ENCODE data around the gene IL1F10. TPM values are rescaled to one million over a fixed set of nuclear protein-coding genes. Genes with fewer than 3 reads are reported as not detected.

Gene IL1F10
- total and polyA plus RNA-seq, 2 of the 13 experiments (the other 11 are each of a cell fraction or from before 2014, with no cell fraction given): not detected

- TF ChIP-seq TSC22D2 (CRISPR knock-in tag; IDR thresholded peaks at IDR 0.05; ENCODE audit: borderline replicate concordance) (no peak), ZNF362 (CRISPR knock-in tag; IDR thresholded peaks at IDR 0.05; ENCODE audit: borderline replicate concordance) (no peak), RNF2 (conservative IDR thresholded peaks at IDR 0.05; ENCODE audit: low read depth) (no peak), ZNF207 (IDR thresholded peaks at IDR 0.05; ENCODE audit: borderline replicate concordance) (no peak), ZNF570 (CRISPR knock-in tag; IDR thresholded peaks at IDR 0.05; ENCODE audit: borderline replicate concordance) (no peak)
These were observed 479 bp downstream of the IL1F10 start (continued) for GRCh38 chr2:113068249-113068648.

GRCh38 chr2:113068706-113069485 is 1.1 kb downstream of the IL1F10 start:
- FAIRE-seq (no peak), ATAC-seq (no peak), DNase-seq (ENCODE audit: low spot score) (no peak)
- Histone ChIP-seq H2AFZ (ENCODE audit: low read length) (no peak overlapping the region), H3K4me1 (ENCODE audit: insufficient read depth, low read length) (no peaks in the 10 kb centered on the region), H3K27ac (ENCODE audit: extremely low read length, insufficient read depth, low read length) (no peak overlapping the region), H3K4me2 (ENCODE audit: low read depth, low read length) (no peak overlapping the region), H3K9ac (ENCODE audit: insufficient read depth, low read depth, low read length) (no peak overlapping the region), H3K79me2 (ENCODE audit: insufficient read depth, low read length) (no peaks in the 10 kb centered on the region), H4K20me1 (ENCODE audit: insufficient read depth, low read length) (no peaks in the 10 kb centered on the region), H3K9me3 (ENCODE audit: low read length) (no peaks in the 10 kb centered on the region), H3K36me3 (replicated peaks in 1 of 2; ENCODE audit: control insufficient read depth in 1 of 2, insufficient read depth in 2 of 2, low read length in 2 of 2) (no peaks in the 10 kb centered on the region), H3K4me3 (replicated peaks in 1 of 3; ENCODE audit: insufficient read depth in 1 of 3, low read depth in 2 of 3, low read length in 3 of 3) (no peak overlapping the region), H3K27me3 (ENCODE audit: control insufficient read depth in 1 of 2, insufficient read depth in 2 of 2, low read length in 2 of 2) (peaks cover 0 to 2% of the 10 kb centered on the region in 2 experiments; a peak in 2 of 5 replicates)
- in situ Hi-C loops (cut with HindIII; ENCODE audit: extremely low pct_ligation_motif_present, low pct_unique_long_range_greater_than_20kb) (no loop called here), intact Hi-C loops (cut with micrococcal nuclease; ENCODE audit: unreplicated experiment) (no loop called here)
- BruUV-seq (replicated peaks): no TSS peak
- no peak for TF ChIP-seq SNAPC5 (CRISPR knock-in tag; IDR thresholded peaks at IDR 0.05; ENCODE audit: borderline replicate concordance)
- TF ChIP-seq ZFAT (CRISPR knock-in tag; conservative IDR thresholded peaks at IDR 0.05): no peak
- no peak for TF ChIP-seq ATF4 (CRISPR knock-in tag; IDR thresholded peaks at IDR 0.05)
- TF ChIP-seq ZNF430 (CRISPR knock-in tag; IDR thresholded peaks at IDR 0.05): no peak
- no peak for TF ChIP-seq ZNF574 (CRISPR knock-in tag; IDR thresholded peaks at IDR 0.05)
- no peak for TF ChIP-seq ZNF343 (CRISPR knock-in tag; IDR thresholded peaks at IDR 0.05)
- no peak for TF ChIP-seq ZNF556 (CRISPR knock-in tag; IDR thresholded peaks at IDR 0.05; ENCODE audit: borderline replicate concordance)
- TF ChIP-seq ZNF276 (CRISPR knock-in tag; IDR thresholded peaks at IDR 0.05; ENCODE audit: low read depth): no peak
- ChIA-PET CTCF (ENCODE audit: low intra/inter-chr PET ratio, low total read pairs) (no interaction called here), POLR2A (interaction anchor here (0.6 kb wide), 1 partner anchor 136 kb away, joined by 3 read pairs; no protein-coding TSS in a partner anchor)
- WGBS (ENCODE audit: low lambda C conversion rate): under 1% methylated on average over 5 of the region's 5 CpGs

Measured in HepG2 (cell line).